GM21515 (cell line): ENCODE data around the gene MYMK.

Experiments
- ATAC-seq: cut with Tn5 transposase; IDR thresholded peaks from one replicate; pipeline ENCODE4 v1.9.1; 2021; ENCODE audit not compliant: unreplicated experiment

Gene MYMK

DNA sequence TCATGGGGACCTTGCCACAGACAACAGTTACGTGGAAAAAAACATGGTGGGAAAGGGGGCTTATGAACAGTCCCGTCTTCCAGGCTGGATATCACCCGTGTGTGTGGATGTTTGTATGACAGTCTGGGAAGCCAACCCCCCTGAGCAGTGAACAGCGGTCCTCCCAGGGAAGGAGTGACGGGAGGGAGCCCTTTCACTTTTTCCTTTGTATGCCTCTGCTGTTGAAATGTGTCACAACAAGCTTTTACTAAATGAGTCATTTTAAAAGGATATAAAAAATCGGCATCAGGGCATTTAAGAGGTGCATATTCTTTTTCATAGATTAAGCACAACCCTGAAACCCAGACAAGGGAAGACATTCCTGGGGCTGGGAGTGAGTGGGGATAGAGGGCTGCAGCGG is 5.1 kb downstream of the MYMK start:
- no peak for ATAC-seq

DNA sequence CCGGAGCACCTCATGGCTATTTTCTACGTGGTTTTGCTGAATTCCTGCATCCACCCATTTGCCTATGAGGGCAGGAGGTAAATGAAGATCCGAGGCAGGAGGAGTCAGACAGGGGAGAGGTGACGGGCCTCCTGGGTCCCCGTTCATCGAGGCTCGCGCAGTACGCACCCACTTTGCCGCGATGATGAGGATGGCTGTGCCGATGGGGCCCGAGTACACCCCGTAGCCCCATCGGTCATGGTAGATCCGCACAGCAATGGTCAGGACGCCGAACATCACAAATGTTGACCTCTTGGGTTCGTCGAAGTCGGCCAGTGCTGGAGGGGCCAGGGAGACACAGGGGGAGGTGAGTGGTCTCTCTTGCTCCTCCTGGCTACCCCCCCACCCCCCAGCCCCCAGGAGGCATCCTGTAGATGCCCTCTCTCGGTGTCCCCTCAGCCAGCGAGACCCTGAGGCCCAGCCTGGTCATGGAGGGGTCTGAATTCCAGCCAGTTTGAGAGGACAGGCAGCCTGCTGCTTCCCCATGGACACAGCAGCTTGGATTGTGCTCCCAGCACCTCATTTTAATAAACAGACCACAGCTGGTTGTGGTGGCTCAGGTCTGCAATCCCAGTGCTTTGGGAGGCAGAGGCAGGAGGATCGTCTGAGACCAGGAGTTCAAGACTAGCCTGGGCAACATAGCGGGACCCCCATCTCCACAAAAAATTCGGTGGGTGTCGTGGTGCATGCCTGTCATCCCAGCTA is 5.9 kb downstream of the MYMK start:
- no peak for ATAC-seq

DNA sequence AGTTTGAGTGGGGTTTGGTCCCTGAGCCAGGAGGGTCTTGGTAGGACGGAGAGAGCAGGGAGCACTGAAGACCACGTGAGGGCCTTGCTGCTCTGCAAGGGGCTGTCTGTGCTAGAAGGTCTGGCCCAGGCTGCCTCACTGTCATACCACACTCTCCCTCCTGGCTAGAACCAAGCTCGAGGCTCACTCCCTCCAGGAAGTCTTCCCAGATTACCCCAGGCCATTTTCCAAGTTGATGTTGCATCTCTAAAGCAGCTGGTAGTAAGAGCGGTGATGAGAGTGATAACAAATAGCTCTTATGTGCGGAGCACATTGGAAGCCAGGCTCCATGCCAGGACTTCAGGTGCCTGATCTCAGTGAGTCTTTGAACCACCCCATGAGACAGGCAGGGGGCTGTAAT is 6.6 kb downstream of the MYMK start:
- no peak for ATAC-seq

GRCh38 chr9:133517711-133518110 is 7.0 kb downstream of the MYMK start:
- no peak for ATAC-seq

DNA sequence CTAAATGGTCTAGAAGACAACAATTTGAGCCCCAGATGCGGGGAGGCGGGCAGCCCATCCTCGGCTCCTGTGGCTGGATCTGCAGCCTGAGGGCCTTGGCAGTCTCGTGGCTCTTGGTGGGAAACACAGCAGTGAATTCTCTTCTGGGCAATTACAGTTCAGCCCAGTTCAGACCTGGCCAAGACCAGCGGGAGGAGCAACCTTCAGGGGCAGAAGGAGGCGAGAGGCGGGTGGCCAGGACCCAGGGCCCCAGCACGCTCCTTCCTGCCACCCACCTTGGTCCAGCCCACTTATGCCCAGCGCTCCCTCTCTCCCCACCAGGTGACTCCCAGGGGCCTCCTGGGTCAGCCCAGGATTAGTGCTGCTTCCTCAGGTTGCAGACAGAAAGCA is 7.8 kb downstream of the MYMK start:
- ATAC-seq: no peak

DNA sequence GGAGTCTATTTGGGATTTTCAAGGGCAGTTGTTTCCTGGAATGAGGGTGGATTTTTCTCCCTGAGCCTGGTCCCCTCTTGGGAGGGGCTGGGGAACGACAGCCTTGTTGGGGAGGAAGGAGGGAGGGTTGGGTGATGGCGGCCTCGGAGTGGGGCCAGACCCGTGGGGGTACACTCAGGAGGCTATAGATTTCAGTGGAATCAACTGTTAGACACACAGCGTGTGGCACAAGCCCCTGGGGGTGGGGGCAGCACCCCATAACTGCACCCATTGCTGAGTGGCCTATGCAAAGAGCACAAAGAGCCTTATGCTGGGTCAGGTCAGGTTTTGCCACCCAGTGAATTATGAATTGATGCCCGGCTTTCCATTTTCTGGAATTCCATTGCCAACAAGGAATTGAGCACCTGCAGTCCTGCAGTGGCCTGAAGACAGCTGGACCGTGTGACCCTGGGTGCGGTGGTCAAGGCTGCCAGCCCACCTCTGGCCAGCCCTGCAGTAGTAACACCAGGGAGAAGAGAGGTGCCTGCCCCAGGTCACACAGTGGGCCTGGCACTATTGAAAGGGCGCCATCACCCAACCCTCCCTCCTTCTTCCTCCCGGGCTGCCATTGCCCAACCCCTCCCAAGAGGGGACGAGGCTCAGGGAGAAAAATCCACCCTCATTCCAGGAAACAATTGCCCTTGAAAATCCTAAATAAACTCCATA is 8.4 kb downstream of the MYMK start:
- no peak for ATAC-seq

- no peak for ATAC-seq
These were observed 9.0 kb downstream of the MYMK start for GRCh38 chr9:133515615-133516255.

DNA sequence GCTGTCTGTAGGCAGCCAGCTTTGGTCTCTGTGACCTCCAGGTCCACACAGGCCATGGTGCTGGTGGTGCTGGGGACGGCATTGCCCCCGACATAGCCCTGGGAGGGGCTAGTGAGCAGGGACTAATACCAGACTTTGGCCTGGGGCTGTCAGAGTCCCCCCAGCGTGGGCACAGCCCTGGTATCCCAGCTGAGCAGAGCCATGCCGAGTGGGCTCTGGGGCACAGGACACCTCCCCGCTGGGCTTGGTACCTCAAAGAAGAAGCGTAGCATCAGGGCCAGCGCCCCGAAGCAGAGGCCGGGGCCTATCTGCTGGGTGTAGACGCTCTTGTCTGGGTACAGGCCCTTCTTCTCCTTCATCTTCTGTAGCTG is 9.5 kb downstream of the MYMK start:
- ATAC-seq: no peak

DNA sequence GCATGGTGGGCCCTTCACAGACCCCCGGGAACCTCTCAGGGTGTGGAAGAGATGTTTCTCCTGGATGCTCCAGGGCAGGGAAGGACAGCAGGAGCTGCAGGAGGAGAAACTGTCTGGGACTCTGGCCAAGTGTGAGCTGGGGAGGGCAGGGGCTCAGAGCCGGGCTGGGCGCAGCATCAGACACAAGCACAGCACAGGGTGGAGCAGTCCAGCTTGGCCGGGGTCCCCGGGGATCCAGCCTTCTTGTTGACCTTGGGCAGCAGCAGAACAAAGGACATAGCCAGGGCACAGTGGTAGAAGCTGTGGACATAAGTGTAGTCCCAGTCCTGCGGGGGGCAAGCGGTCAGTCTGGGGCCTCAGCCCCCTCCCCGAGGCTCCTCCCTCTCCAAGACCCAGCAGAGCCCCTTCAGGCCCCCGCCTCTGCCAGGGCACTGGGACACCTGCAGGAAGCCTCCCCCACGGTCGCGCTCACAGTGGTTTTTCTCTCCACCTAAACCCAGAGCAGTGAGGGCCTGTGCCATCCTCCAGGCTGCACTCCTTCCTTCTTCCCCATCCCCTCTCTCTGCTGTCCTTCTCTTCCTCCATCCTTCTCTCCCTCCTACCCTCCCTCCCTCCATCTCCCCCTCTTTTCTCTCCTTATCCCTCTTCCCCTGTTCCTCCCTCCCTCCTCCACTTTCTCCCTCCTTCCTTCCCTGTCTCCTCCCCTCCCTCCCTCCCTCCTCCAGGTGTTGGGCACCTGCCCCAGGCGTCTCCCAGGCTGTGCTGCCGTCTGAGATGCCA is 10.1 kb downstream of the MYMK start:
- ATAC-seq: no peak

- ATAC-seq: no peak
These were observed 11.3 kb downstream of the MYMK start for GRCh38 chr9:133513214-133514100.

GRCh38 chr9:133512253-133513213 is 12.2 kb downstream of the MYMK start:
- no peak for ATAC-seq

DNA sequence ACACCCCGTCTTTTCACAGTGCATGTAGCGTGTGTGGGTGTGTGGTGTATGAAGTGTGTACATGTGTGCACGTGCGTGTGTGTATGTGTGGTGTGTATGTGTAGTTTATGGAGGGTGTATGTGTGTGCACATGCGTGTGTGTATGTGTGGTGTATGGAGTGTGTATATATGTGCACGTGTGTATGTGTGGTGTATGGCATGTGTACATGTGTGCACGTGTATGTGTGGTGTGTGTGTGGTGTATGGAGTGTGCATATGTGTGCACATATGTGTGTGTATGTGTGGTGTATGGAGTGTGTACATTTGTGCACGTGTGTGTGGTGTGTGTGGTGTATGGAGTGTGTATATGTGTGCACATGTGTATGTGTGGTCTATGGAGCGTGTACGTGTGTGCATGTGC is 13.2 kb downstream of the MYMK start:
- ATAC-seq: no peak

- ATAC-seq: no peak
These were observed 13.7 kb downstream of the MYMK start for GRCh38 chr9:133510926-133511505.

GRCh38 chr9:133509179-133510083 is 15.3 kb downstream of the MYMK start:
- ATAC-seq: no peak

DNA sequence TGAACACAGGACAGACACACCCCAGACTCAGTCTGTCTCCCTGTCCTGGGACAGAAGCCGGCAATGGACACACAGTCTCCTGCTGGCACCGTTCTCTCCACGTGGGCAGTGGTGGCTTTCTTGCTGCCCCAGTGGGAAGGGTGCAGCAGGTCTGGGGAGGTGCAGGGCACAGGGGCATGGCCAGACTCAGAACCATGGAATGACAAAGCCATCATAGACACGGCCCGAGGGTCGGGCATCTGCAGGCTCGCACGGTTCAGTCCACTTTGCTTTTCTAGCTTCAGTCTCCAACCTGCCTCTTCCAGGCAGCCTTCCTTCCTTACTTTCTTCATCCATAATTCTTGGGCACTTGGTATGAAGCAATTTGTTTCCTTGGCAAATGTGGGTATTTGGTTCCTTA is 16.7 kb downstream of the MYMK start:
- no peak for ATAC-seq

DNA sequence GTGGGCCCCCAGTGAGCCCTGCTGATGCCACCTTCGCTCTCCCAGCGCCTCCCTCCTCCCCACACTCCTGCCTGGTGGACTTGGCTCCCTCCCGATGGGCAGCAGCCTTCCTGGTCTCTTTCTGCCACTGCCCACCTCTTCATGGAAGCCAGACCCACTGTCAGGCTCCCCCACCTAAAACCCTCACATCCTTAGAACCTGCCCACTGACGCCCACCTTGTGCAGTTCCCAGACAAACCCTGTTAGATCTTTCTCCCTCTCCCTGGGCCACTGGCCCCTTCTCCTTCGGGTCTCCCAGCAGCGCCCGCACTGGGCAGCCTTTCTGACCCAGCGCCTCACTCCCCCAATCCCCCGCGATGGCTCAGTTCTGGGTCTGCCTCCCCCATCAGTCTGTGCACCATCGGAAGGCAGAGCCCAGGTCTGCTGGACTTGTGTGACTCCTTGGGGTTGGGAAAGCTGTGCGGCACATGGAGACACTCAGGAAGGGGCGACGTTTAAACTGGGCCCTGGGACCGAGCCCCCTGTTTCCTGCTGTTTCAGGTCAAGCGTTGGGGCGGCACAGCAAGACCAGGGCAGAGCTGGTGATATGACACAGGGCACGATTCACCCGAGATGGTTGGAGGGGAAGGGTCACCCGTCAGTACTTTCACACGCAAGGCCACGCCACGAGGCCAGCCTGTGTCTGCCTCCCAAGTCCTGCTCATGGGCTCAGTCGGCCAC is 17.4 kb downstream of the MYMK start:
- no peak for ATAC-seq

- no peak for ATAC-seq
These were observed 18.1 kb downstream of the MYMK start for GRCh38 chr9:133506653-133507038.
